ENCODE data around the gene NEGR1. TPM values are rescaled to one million over a fixed set of nuclear protein-coding genes. Genes with fewer than 3 reads are reported as not detected.

NEGR1 gene
- total RNA-seq, 1 experiment from 2014 or later, result 8.2 TPM

DNA sequence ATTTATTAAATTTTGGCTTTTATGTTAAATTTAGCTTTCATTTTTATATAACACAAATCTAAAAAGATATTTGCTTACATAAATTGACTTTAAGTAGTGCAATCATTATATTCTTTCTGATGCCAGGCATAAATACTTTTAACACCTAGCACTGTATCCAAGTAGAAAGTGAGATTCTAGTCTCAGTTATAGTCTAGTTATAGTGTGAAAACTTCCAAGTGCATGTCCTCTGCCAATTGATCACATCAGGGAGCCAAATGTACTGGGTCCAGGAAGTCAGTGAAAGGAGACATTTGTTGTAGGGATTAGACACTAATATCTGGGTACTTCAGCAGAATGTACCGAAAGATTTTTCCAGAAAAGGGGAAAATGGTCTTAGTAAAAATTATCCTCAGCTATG is 910.8 kb downstream of the NEGR1 start:
- DNase-seq (ENCODE audit: low read depth), result no peak

GRCh38 chr1:71364236-71364635 is 918.1 kb downstream of the NEGR1 start:
- no peak for DNase-seq (ENCODE audit: low read depth)

- no peak for DNase-seq (ENCODE audit: low read depth)
Measured at GRCh38 chr1:71362691-71363090, 919.6 kb downstream of the NEGR1 start.

GRCh38 chr1:71362076-71362475 is 920.3 kb downstream of the NEGR1 start:
- no peak for DNase-seq (ENCODE audit: low read depth)

GRCh38 chr1:71357708-71358107 is 924.6 kb downstream of the NEGR1 start:
- no peak for DNase-seq (ENCODE audit: low read depth)

GRCh38 chr1:71351438-71351837 is 930.9 kb downstream of the NEGR1 start:
- DNase-seq (ENCODE audit: low read depth), result no peak

- no peak for DNase-seq (ENCODE audit: low read depth)
Measured at GRCh38 chr1:71350805-71351204, 931.5 kb downstream of the NEGR1 start.

DNA sequence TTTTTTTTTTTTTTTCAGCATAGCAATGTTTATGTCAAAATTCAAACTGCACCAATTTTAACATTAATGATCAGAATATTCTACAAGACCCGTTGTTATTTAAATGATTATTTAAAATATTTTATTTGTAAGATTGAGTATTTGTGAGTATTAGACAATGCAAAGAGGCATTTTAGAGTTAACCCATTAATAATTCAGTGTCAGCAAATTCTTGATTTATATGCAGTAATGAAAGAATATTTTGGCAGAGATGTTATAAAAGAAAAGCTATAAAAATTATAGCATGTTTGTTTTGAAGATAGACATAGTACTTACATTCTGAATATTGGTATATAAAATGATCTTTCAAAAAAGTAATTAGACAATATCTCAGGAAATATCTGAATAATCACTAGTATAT is 932.0 kb downstream of the NEGR1 start:
- DNase-seq (ENCODE audit: low read depth), result no peak

Measured in RPMI7951 (cell line).